Stimulated activated CD4-positive, alpha-beta T cell treated with anti-CD3 and anti-CD28 coated beads, TNF-alpha, amount 100 ng/mL, for 4 hours (primary cell): ENCODE data around the gene FCN2.

Experiments used
- DNase-seq, 3 experiments: peaks; one replicate each; pipeline ENCODE4 v3.0.0-alpha.2; 2020; ENCODE audit warnings: low read depth in 3 of 3

Gene FCN2

DNA sequence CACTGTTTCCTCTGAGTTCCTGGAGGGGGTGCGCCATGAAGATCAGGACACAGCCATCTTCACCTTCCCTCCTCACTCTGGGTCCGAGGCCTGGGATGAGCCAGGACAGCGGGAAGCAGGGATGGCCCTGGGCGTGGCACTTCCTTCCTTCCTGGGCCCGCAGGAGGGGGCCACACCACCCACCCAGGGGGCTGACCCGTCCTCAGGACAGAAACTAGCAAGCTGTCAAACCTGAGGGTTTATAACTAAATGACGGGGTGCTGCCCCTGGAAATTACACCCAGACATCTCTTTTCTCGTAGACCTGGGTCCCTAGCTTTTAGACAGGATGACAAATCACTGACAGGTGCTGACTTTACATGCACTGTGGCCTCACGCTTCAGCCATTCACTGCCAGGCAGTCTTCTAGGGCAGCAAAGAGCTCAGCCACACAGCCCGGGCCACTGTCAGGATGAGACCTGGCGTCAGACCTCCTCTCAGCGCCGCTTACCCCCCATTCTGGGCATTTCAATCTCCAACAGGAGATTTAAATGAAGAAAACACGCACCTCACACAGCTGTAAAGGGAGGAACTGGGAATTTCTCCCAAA lies 8.1 kb downstream of the FCN2 start:
- no peak for DNase-seq

- no peak for DNase-seq
These were observed 9.0 kb downstream of the FCN2 start for GRCh38 chr9:134889386-134890154.

DNA sequence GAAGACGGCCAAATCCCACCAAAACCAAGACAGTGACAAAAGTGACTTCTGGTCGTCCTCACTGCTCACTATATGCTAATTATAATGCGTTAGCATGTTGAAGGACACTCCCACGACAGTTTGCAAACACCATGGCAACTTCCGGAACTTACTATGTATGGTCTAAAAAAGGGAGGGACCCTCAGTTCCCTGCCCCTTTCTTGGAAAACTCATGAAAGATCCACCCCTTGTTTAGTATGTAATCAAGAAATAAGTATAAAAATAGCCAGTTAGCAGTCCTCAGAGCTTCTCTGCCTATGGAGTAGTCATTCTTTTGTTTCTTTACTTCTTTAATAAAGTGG lies 9.5 kb downstream of the FCN2 start:
- no peak for DNase-seq

DNA sequence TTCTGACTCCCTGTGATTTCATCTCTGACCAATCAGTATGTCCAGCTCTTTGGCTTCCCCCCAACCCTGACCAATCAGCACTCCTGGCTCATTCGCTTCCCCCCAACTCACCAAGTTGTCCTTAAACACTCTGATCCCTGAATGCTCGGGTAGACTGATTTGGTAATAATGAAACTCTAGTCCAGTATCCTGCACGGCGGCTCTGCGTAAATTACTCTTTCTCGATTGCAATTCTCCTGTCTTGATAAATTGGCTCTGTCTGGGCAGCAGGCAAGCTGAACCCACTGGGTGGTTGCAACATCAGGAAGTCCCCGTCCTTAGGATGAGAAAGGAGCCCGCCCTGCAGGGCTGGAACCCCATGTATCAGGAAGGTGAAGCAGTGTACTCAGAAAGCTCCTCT lies 10.4 kb downstream of the FCN2 start:
- DNase-seq, result no peak

DNA sequence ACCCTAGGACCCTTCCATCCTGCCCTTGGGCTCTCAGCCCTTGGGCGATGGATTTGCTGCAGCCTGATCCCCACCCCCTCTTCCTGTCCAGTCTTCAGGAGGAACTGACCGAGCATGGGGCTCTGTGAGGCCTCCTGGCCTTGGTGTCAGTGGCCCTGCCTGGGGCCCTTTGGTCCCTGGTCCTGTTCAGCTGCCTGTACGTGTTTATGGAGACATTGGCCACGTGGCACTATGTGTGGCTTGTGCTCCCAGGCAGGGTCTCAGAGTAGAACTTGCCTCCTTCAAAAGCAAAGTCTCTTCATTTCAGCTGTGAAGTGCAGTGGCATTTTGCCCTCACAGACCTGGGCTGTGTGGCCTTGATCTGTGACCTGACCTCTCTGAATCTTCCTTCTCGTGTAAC lies 11.1 kb downstream of the FCN2 start:
- DNase-seq, result no peak

DNA sequence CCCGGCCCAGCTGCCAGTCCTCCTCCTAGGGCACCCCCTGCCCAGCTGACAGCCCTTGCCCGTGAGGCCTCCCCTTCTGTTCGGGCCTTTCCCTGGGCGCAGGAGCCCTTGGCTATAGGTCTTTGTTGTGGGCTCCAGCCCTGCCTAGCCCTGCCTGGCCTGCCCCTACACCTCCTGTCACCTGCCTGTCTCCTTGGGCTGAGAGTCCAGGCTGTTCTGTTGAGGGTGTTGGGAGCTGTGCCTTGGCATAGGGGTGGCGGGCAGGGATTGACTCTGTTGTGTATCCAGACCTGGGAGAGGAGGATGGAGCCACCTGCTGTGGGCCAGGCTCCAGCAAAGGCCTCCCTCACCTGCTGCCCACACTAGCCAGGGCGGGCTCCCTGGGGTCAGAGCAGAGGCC lies 11.6 kb downstream of the FCN2 start:
- no peak for DNase-seq

DNA sequence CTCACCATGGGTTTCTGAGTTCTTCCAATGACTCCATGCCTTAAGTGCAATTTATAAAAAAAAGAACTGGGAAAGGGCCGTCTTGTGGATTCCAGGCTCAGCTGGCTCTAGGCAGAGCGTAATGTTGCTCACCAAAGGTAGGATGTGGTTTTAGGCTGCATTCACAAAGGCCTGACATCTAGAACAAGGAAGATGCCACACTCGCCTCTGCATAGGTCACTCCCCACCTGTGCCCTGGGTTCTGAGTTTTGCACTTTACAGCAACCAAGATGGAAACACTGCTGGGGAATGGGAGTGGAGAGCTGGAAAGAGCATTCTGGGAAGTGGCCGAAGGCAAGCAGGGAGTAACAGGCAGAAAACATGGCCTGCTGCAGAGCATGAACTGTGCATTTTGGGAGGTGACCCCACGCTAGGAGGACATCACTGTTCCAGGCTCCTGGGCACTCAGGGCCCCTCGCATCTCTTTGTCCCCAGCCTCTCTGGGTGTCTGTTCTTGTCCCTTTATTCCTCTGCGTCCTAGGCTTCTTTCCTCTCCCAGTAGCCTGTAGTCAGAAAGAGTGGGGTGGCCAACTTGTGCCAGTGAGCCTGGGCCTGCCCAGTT lies 12.3 kb downstream of the FCN2 start:
- no peak for DNase-seq

DNA sequence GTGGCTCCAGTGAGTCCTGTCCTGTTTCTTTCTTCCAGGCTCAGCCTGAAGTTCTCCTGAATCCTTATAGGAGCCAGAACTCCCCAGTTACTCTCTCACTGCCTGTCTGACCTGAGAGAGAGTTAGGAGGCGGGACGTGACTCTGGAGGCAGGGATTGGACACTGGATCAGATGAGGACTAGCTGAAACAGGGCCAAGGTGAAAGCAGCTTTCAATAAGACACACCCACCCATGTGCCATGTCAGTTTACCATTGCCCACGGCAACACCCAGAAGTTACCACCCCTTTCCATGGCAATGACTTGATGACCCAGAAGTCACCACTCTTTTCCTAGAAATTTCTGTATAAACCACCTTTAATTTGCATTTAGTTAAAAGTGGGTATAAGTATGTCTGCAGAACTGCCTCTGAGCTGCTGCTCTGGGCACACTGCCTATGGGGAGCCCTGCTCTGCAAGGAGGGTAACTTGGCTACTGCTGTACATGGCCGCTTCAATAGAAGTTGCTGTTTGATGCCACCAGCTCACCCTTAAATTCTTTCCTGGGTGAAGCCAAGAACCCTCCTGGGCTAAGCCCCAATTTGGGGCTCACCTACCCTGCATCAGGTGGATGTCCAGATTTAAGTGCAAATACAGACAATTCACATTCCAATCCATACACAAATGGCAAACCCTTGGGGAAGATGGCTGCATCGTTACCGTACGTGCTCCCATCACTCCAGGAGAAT lies 13.7 kb downstream of the FCN2 start:
- no peak for DNase-seq

- DNase-seq, result no peak
These were observed 14.5 kb downstream of the FCN2 start for GRCh38 chr9:134895097-134895496.

- no peak for DNase-seq
These were observed 14.9 kb downstream of the FCN2 start for GRCh38 chr9:134895567-134895907.

DNA sequence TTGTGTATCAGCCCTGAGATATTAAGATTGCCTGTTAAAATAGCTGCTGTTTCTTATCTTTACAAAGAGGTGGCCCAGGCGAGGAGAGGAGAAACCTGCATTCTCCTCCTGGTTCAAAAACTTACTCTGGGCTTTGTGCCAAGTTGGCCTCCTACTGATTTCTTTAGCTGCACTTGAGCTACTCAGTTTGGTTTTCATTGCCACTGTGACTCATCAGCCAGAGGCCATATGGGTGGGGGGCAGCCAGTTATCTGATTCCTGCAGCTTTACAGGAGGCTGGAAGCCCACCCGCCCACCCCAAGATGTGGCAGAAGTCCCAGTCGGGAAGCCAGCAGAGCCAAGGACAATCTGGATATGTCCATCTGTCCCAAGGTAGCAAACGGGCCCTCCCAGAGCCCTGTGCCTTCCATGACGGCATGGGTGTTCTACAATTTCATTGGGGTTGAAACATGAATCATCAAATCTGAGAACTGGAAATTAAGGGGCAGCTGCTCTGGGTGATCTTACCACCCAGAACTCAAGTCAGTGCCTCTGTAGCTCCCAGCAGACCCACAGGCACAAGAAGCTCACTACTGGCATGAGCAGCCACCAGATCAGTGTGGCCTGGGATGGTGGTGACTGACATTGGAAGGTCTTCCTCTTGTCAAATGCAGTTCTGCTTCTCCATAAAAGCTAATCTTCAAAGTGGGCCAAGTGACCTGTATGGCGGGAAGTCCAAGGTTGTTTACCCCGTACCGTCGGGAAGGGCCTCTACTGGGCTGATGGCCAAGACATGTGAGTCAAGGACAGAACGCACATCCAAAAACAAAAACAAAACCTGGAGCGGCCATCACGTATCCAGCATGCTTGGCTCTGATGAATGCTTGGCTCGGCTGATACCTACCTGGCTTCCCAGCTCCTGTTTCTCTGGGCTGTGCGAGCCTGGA lies 15.6 kb downstream of the FCN2 start:
- no peak for DNase-seq

DNA sequence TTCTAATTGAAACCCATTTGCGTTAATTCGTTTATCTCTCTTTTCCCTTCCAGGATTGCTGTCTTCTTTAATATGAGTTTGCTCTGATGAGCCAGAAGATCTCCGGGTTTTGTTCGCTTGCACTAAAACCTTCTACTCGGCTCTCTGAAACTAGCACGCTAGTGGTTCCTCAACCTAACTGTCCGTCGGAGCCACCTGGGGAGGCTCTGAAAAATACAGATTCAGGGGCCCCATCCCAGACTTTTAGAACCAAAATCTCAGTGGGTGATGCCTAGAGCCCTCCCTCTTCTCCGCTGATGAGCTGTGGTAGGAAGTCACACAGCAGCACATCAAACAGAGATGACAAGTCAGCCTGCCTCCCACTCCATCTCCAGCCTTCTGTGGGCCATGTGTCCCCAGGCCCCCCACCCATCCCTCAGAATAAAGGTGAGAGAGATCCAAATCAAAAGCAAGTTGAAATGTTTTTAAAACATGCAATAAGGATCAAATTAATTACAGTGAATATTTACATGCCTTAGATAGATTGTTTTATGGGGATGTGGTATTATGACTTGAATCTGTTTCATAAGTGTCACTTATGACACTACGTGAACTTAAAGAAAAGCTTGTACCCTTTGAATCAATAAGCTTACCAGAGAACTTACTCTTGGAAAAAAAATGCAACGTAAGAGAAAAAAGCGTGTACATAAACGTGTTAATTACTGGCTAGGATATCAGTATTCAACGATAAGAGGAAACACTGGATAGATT lies 16.4 kb downstream of the FCN2 start:
- no peak for DNase-seq

DNA sequence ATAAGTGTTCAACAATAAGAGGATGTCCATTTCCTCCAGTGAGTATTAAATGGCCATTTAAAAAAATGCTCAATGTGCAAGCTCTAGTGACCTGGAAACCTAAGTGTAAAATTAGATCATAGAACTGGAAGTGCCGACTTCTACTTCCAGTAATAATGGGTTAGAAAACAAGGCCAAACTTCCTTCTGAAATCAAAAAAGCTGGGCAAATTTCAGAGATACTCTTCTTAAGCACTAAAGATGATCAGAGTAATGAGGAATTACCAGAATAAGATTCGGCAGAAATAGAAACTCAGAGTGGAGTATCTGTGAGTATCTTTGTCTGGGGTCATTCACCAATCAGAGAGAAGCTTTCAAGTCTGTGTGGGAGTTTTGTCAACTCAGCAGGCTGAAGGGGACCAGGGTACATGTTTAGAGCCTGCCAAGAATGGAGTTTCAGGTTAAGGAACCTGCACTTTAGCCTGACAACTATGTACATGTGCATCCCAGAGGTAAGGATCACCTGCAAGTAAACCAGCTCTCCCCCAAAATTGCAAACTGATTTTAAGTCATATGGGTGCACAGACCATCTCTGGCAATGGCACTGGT lies 17.1 kb downstream of the FCN2 start:
- DNase-seq, result no peak

DNA sequence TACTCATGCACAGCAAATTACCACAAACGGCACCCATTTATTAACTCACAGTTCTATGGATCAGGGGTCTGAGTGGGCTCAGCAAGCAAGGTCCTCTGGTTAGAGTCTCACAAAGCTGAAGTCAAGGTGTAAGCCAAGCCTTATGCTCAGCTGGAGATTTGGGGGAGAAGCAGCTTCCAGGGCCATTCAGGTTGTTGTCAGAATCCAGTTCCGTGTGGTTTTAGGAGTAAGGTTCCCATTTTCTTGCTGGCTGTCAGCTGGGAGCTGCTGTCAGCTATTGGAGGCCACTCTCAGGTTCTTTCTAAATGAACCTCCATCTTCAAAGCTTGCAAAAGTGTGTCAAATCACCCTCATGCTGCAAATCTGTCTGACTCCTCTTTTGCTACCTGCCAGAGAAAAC lies 17.7 kb downstream of the FCN2 start:
- DNase-seq, result no peak

DNA sequence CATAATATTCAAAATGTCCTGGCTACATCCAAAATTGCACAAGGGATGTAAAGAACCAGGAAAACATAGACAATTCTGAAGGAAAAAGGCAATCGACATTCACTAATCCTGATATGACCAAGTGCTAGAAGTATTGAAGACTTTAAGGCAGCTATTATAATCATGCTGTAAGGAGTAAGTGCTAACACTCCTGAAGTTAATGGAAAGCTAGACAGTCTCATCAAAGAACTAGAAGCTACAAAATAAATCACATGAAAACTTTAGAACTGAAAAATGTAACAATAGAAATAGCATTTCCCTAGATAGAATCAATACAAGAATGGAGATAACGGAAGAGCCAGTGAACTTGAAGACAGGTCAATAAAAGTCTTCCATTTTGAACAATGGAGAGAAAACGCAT lies 18.6 kb downstream of the FCN2 start:
- no peak for DNase-seq

- no peak for DNase-seq
These were observed 19.2 kb downstream of the FCN2 start for GRCh38 chr9:134899818-134900217.

- no peak for DNase-seq
These were observed 22.3 kb downstream of the FCN2 start for GRCh38 chr9:134902936-134903335.

DNA sequence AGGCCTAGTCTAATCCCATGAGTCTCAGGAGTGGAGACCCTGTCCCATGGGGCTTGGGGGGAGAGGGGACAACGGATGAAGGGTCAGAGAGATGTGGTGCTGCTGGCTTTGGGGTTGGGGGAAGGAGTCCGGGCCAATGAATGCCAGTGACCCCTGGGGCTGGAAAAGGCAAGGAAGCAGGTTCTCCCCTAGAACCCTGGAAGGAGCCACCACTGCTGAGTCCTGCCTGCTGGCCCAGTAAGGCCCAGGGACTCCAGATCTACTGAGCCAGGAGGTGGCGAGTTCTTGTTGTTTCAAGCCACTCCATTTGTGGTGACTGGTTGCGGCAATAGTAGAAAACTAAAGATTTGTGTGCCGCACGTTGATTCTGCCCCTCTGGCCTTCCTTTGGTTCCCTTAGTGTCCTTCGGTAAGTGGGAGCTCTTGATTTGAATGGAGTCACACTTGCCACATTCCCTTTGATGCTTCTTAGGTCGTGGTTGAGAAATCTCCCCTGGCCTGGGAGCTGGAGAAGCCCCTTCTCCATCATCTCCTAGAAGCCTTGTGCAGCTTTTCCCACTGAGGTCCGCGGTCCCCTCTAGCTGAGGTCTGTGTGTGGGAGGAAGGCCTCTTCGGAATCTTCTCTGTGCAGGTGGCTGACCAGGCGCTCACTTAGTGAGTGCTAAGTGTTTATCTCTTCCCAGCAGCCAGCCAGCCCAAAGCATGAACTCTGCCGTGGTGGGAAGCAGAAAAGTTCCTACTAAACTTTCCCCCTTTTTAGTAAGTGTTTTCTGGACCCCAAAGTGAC lies 28.1 kb downstream of the FCN2 start:
- no peak for DNase-seq

GRCh38 chr9:134909511-134910481 lies 29.2 kb downstream of the FCN2 start:
- DNase-seq, result no peak
